Pancreas (tissue), 10 donors: ENCODE data around the gene AGER. TPM values are rescaled to one million over a fixed set of nuclear protein-coding genes. Genes with fewer than 3 reads are reported as not detected.
A peak's percentile ranks its signal among the peaks of the same experiment; 100 is the strongest.

Experiments used
- ATAC-seq, 4 donors: fragments of 200-7000 bp; cut with Tn5 transposase; one replicate each; pipeline versions ENCODE4 v1.8.0 to v1.9.1; 2020; ENCODE audit warnings: mild to moderate bottlenecking in 4 of 4, moderate library complexity in 4 of 4
- DNase-seq, 6 donors: peaks; one replicate each; pipeline ENCODE4 v3.0.0-alpha.2; 2020
- FAIRE-seq: peaks from 2 replicates; lab custom pipeline; 2012; peaks lifted over from hg19 to GRCh38; lab: Jason Lieb, UNC
- H3K27ac ChIP-seq, 4 donors: fragments of 200-600 bp; sonication (generic); 1 replicate in 3 of 4; 2 replicates in 1 of 4; pipeline versions ENCODE4 v1.5.0 to v1.8.0; 2020
- H3K27me3 ChIP-seq, 4 donors: fragments of 200-600 bp; one replicate each; pipeline ENCODE4 v1.8.0; 2021
- H3K36me3 ChIP-seq, 3 donors: fragments of 200-600 bp; sonication (generic) in 1 of 3; one replicate each; pipeline versions ENCODE4 v1.5.0 to v1.8.0; 2020 to 2021
- H3K4me1 ChIP-seq, 3 donors: fragments of 200-600 bp; one replicate each; pipeline ENCODE4 v1.8.0; 2021
- H3K4me3 ChIP-seq, 4 donors: fragments of 200-600 bp; sonication (generic) in 2 of 4; one replicate each; pipeline versions ENCODE4 v1.5.0 to v1.8.0; 2020 to 2021
- H3K9me3 ChIP-seq, 4 donors: fragments of 200-600 bp; one replicate each; pipeline ENCODE4 v1.8.0; 2021
- CTCF ChIP-seq, 4 donors: fragments of 200-600 bp; sonication (generic) in 3 of 4; IDR thresholded peaks; one replicate each; pipeline versions ENCODE4 v1.5.0 to v1.8.0; 2021; ENCODE audit warnings: antibody characterized with exemption in 4 of 4
- WGBS, 2 donors: extraction: QIAGEN DNeasy Blood & Tissue Kit; methylation state at CpG; one replicate each; pipeline ENCODE4 v1.1.7; 2013; 5-methylcytosine and 5-hydroxymethylcytosine counted together
- intact Hi-C, 3 donors: fragments of 100-400 bp; cut with DNase I; formaldehyde crosslinking; loops; one replicate each; pipeline versions ENCODE4 v1.11.1 to v1.14.2; 2022
- polyA plus RNA-seq, 2 donors: library from polyadenylated mRNA; stranded (reverse); fragments of 200-250 nt; gene quantifications; one replicate each; pipeline ENCODE4 v1.2.3, GENCODE V29; 2013
- total RNA-seq, 6 donors: library from RNA; stranded (reverse); fragmentation: NEBNext Ultra II Directional in 4 of 6; extraction: Animal tissue kit (Norgen Biotek cat#: 25700) in 4 of 6; gene quantifications; one replicate each; pipeline versions ENCODE4 v1.2.1 to v1.2.4, GENCODE V29; 2021 to 2023
- donor health status: healthy with polysubstance abuse.
- donor health status: DM: no; HTN: no; CAD: no; lungs with moderate emphysema.
- donor health status: DM: no; HTN: no; CAD: no.
- donor health status: control.
- donor health status: control.
- donor health status: Bipolar disorder and iron deficiency.
- donor health status: DM: yes; HTN: yes; CAD: no.
- donor health status: DM: no; HTN: no; CAD: no.
- donor health status: DM: no; HTN: no; CAD: no.
- donor health status: DM: yes; HTN: yes; CAD: no.

Gene AGER
- total and polyA plus RNA-seq, 8 donors, result 1.9 to 20.6 (median 3.3) TPM

GRCh38 chr6:32222333-32223230, 38.5 kb upstream of the AGER start:
- ATAC-seq (no peak), FAIRE-seq (no peak), DNase-seq (peak in 1 of 6 donors; percentile 54)
- H3K9me3 ChIP-seq, result no peaks in the 10 kb centered on the region
- TF ChIP-seq CTCF (IDR thresholded peaks at IDR 0.05), result no peak
- no peak overlapping the region for H3K27ac ChIP-seq
- WGBS, 2 donors, result 83 to 88% methylated on average over 7 to 8 of the region's 8 CpGs
- no peaks in the 10 kb centered on the region for H3K27me3 ChIP-seq
- intact Hi-C loops, result no loop called here
- no peaks in the 10 kb centered on the region for H3K4me1 ChIP-seq
- no peaks in the 10 kb centered on the region for H3K36me3 ChIP-seq
- no peak overlapping the region for H3K4me3 ChIP-seq

GRCh38 chr6:32220021-32220420, 36.0 kb upstream of the AGER start:
- DNase-seq, result no peak
- no peak for FAIRE-seq
- intact Hi-C loops, result no loop called here
- Histone ChIP-seq H3K9me3 (no peaks in the 10 kb centered on the region), H3K4me1 (no peaks in the 10 kb centered on the region), H3K4me3 (no peak overlapping the region), H3K27ac (no peak overlapping the region), H3K27me3 (no peaks in the 10 kb centered on the region), H3K36me3 (no peaks in the 10 kb centered on the region)
- ATAC-seq, result no peak
- 48% methylated on average over 4 of the region's 4 CpGs for WGBS, 2 donors
- TF ChIP-seq CTCF (IDR thresholded peaks at IDR 0.05), result no peak

- H3K36me3 ChIP-seq, result no peaks in the 10 kb centered on the region
- WGBS, 2 donors, result 65 to 79% methylated on average over 7 of the region's 7 CpGs
- ATAC-seq (no peak), DNase-seq (no peak), FAIRE-seq (no peak)
- H3K27me3 ChIP-seq, result no peaks in the 10 kb centered on the region
- H3K4me1 ChIP-seq, result no peaks in the 10 kb centered on the region
- H3K4me3 ChIP-seq, result no peak overlapping the region
- intact Hi-C loops, result no loop called here
- no peak overlapping the region for H3K27ac ChIP-seq
- H3K9me3 ChIP-seq, result no peaks in the 10 kb centered on the region
- TF ChIP-seq CTCF (IDR thresholded peaks at IDR 0.05), result no peak
Measured at GRCh38 chr6:32218167-32218566, 34.1 kb upstream of the AGER start.

GRCh38 chr6:32216998-32217397, 32.9 kb upstream of the AGER start:
- FAIRE-seq (no peak), DNase-seq (no peak), ATAC-seq (no peak)
- WGBS, 2 donors, result 70 to 79% methylated on average over 11 of the region's 11 CpGs
- H3K27me3 ChIP-seq, result no peaks in the 10 kb centered on the region
- TF ChIP-seq CTCF (IDR thresholded peaks at IDR 0.05), result no peak
- H3K9me3 ChIP-seq, result no peaks in the 10 kb centered on the region
- no peaks in the 10 kb centered on the region for H3K36me3 ChIP-seq
- no peak overlapping the region for H3K27ac ChIP-seq
- intact Hi-C loops, result no loop called here
- H3K4me3 ChIP-seq, result no peak overlapping the region
- no peaks in the 10 kb centered on the region for H3K4me1 ChIP-seq

- no peaks in the 10 kb centered on the region for H3K9me3 ChIP-seq
- no peak overlapping the region for H3K27ac ChIP-seq
- ATAC-seq, result no peak
- intact Hi-C loops, result no loop called here
- WGBS, 2 donors, result 62 to 77% methylated on average over 10 of the region's 10 CpGs
- H3K4me1 ChIP-seq, result no peaks in the 10 kb centered on the region
- no peak for DNase-seq
- FAIRE-seq, result no peak
- no peak overlapping the region for H3K4me3 ChIP-seq
- no peak for TF ChIP-seq CTCF (IDR thresholded peaks at IDR 0.05)
- H3K27me3 ChIP-seq, result no peaks in the 10 kb centered on the region
- no peaks in the 10 kb centered on the region for H3K36me3 ChIP-seq
Measured at GRCh38 chr6:32216285-32216684, 32.2 kb upstream of the AGER start.
